H1 (cell line): ENCODE results near the gene GUCA1A.

Experiments
- EP300 ChIP-seq, 2 experiments: IDR thresholded peaks; 1 replicate in 1 of 2; 2 replicates in 1 of 2; pipeline ENCODE4 v1.6.1; 2011 to 2012; ENCODE audit warnings: low read depth in 2 of 2, low read length in 2 of 2, mild to moderate bottlenecking in 2 of 2, borderline replicate concordance in 1 of 2, inconsistent platforms in 1 of 2, moderate library complexity in 1 of 2
- POLR2A ChIP-seq, 2 experiments: IDR thresholded peaks; 1 replicate in 1 of 2; 2 replicates in 1 of 2; pipeline ENCODE4 v1.6.1; 2011; ENCODE audit warnings: low read depth in 2 of 2, low read length in 2 of 2, mild to moderate bottlenecking in 2 of 2; ENCODE audit errors: control extremely low read depth in 1 of 2
- RXRA ChIP-seq: IDR thresholded peaks from 2 replicates; pipeline ENCODE4 v1.6.1; 2011; ENCODE audit warnings: low read depth, mild to moderate bottlenecking, low read length, moderate library complexity; ENCODE audit not compliant: insufficient read depth
- SP2 ChIP-seq: IDR thresholded peaks from 2 replicates; pipeline ENCODE4 v1.6.1; 2012; ENCODE audit warnings: mild to moderate bottlenecking, low read length, inconsistent platforms
- TAF1 ChIP-seq: IDR thresholded peaks from 2 replicates; pipeline ENCODE4 v1.6.1; 2011; ENCODE audit warnings: mild to moderate bottlenecking, low read depth, low read length
- TF ChIP-seq, protein P1 (sequence below), 3 experiments: IDR thresholded peaks; 1 replicate in 2 of 3; 2 replicates in 1 of 3; pipeline versions ENCODE4 v1.5.1 to v1.6.1; 2011; ENCODE audit warnings: low read length in 3 of 3, mild to moderate bottlenecking in 3 of 3, inconsistent platforms in 2 of 3, low read depth in 1 of 3, moderate library complexity in 1 of 3; ENCODE audit not compliant: insufficient read depth in 1 of 3; ENCODE audit errors: control extremely low read depth in 1 of 3

DNA sequence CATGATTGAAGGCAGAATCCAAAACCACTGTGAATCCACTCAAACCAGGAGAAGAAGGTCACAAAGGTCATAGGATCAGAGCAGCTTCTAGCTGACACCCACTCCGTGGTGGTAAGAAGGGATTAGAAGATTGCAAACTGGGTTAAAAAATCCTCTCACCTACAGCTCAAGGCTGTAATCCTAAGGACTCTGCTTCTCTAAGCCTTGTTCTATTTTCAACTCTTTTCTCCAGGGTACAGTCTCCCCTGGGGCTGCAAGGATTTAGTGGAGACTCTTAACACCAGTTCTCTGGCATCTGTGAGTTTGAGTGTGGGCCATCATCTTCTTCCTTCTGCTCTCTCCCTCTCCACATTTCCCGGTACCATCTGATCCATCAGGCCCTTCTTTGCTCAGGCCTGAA is at the start of gene GUCA1A:
- TF ChIP-seq, protein P1, sequence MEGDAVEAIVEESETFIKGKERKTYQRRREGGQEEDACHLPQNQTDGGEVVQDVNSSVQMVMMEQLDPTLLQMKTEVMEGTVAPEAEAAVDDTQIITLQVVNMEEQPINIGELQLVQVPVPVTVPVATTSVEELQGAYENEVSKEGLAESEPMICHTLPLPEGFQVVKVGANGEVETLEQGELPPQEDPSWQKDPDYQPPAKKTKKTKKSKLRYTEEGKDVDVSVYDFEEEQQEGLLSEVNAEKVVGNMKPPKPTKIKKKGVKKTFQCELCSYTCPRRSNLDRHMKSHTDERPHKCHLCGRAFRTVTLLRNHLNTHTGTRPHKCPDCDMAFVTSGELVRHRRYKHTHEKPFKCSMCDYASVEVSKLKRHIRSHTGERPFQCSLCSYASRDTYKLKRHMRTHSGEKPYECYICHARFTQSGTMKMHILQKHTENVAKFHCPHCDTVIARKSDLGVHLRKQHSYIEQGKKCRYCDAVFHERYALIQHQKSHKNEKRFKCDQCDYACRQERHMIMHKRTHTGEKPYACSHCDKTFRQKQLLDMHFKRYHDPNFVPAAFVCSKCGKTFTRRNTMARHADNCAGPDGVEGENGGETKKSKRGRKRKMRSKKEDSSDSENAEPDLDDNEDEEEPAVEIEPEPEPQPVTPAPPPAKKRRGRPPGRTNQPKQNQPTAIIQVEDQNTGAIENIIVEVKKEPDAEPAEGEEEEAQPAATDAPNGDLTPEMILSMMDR (IDR thresholded peaks at IDR 0.05; ENCODE audit: control extremely low read depth in 1 of 3, insufficient read depth in 1 of 3, low read depth in 1 of 3, low read length in 3 of 3), result no peak
- TF ChIP-seq SP2, result no peak
- no peak for TF ChIP-seq TAF1
- no peak for TF ChIP-seq EP300 (IDR thresholded peaks at IDR 0.05; ENCODE audit: borderline replicate concordance in 1 of 2, low read depth in 2 of 2, low read length in 2 of 2)
- TF ChIP-seq RXRA, result no peak
- TF ChIP-seq POLR2A (IDR thresholded peaks at IDR 0.05; ENCODE audit: control extremely low read depth in 1 of 2, low read depth in 2 of 2, low read length in 2 of 2), result no peak
